Measurements from ENCODE around the gene KIN. TPM values are rescaled to one million over a fixed set of nuclear protein-coding genes. Genes with fewer than 3 reads are reported as not detected.
A peak's percentile ranks its signal among the peaks of the same experiment; 100 is the strongest.
"Not testable (repeated sequence)": the region's sequence is repeated elsewhere in the genome, so short reads cannot be mapped to it uniquely, and the experiment has no call there.

KIN gene
- total and polyA plus RNA-seq, 12 donors = 5.4 to 13.3 (median 7.2) TPM

DNA sequence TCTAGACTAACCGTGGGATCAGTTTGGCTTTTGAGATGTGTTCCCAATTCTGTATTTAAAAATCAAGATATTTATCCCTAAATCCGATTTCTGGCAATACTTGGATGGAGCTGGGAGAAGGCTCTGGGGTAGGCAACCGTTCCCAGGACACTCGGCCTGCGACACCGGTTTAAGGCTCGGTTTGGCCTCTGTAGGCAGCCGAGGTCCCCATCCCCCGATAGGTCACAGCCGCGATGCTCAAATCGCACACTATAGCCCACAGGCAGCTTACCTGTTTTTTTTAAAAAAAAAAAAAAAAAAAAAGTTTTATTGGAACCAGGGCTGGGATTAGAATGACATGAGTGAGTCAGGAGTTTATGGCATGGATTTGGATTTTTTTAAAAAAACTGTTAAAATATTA, 29.8 kb upstream of the KIN start:
- Histone ChIP-seq H3K27me3 (peaks cover 0 to 7% (median 0%) of the 10 kb centered on the region in 7 donors), H3K4me1 (peaks cover 0 to 29% (median 22%) of the 10 kb centered on the region in 9 donors), H3K9me3 (no peaks in the 10 kb centered on the region), H3K36me3 (peaks cover 0 to 20% (median 0%) of the 10 kb centered on the region in 9 donors), H3K27ac (peak overlapping the region in 3 of 10 donors; percentile 63 to 83 (median 63)), H3K4me3 (peak overlapping the region; percentile 67 to 100 (median 96))
- WGBS, 2 donors = 9 to 18% methylated on average over 12 of the region's 12 CpGs
- TF ChIP-seq, protein P1, sequence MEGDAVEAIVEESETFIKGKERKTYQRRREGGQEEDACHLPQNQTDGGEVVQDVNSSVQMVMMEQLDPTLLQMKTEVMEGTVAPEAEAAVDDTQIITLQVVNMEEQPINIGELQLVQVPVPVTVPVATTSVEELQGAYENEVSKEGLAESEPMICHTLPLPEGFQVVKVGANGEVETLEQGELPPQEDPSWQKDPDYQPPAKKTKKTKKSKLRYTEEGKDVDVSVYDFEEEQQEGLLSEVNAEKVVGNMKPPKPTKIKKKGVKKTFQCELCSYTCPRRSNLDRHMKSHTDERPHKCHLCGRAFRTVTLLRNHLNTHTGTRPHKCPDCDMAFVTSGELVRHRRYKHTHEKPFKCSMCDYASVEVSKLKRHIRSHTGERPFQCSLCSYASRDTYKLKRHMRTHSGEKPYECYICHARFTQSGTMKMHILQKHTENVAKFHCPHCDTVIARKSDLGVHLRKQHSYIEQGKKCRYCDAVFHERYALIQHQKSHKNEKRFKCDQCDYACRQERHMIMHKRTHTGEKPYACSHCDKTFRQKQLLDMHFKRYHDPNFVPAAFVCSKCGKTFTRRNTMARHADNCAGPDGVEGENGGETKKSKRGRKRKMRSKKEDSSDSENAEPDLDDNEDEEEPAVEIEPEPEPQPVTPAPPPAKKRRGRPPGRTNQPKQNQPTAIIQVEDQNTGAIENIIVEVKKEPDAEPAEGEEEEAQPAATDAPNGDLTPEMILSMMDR (IDR thresholded peaks at IDR 0.05) = no peak
- intact Hi-C loops (cut with DNase I) = no loop called here
- DNase-seq (no peak), ATAC-seq (no peak)

DNA sequence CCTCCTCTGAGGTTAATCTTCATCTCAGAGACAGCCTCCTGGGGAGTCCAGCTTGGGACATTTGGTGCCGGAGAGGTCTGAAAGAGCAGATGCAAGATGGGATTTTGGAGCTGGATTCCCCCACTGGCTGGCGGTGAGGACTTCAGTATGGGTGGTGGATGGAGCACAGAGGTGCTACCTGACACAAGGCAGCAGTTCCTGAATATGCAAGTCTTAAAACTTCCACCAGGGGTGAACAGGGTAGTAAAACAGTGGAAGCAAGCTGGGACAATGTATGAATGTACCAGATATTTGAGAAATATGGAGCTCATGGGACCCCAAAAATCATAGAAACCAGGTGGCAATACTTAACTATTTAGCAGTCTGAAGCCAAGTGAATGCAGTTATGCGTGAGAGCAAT, 25.7 kb upstream of the KIN start:
- intact Hi-C loops (cut with DNase I) = no loop called here
- Histone ChIP-seq H3K36me3 (peaks cover 0 to 16% (median 2%) of the 10 kb centered on the region in 9 donors), H3K4me3 (no peak overlapping the region), H3K27ac (no peak overlapping the region), H3K27me3 (peaks cover 0 to 7% (median 0%) of the 10 kb centered on the region in 7 donors), H3K9me3 (no peaks in the 10 kb centered on the region), H3K4me1 (peaks cover 0 to 9% (median 5%) of the 10 kb centered on the region in 9 donors)
- WGBS, 2 donors = 65 to 78% methylated on average over 3 of the region's 3 CpGs
- no peak for DNase-seq
- TF ChIP-seq, protein P1 (IDR thresholded peaks at IDR 0.05) = no peak
- ATAC-seq = no peak

DNA sequence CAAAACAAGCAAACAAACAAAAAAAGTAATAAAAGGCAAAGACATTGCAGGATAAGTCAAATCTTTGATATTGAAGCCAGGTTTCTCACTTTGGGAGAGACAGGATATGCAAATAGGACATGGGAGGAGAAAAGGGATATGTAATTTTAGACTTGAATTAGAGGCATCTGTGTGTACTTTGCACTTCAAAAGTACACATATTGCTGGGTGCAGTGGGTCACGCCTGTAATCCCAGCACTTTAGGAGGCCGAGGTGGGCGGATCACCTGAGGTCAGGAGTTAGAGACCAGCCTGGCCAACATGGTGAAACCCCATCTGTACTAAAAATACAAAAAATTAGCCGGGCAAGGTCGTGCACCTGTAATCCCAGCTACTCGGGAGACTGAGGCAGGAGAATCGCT, 23.9 kb upstream of the KIN start:
- H3K27ac ChIP-seq; DNase-seq; H3K27me3 ChIP-seq; H3K4me1 ChIP-seq; H3K9me3 ChIP-seq; ATAC-seq; intact Hi-C loops (cut with DNase I); H3K4me3 ChIP-seq: not testable (repeated sequence)
- H3K36me3 ChIP-seq = peaks cover 0 to 33% (median 17%) of the 10 kb centered on the region in 9 donors
- WGBS, 2 donors = 82 to 83% methylated on average over 7 of the region's 7 CpGs

- Histone ChIP-seq H3K27me3 (no peaks in the 10 kb centered on the region), H3K4me3 (no peak overlapping the region), H3K4me1 (no peaks in the 10 kb centered on the region), H3K27ac (no peak overlapping the region), H3K9me3 (no peaks in the 10 kb centered on the region), H3K36me3 (peaks cover 0 to 41% (median 25%) of the 10 kb centered on the region in 9 donors)
- intact Hi-C loops (cut with DNase I) = no loop called here
- 86 to 87% methylated on average over 5 of the region's 5 CpGs for WGBS, 2 donors
- ATAC-seq (no peak), DNase-seq (no peak)
- TF ChIP-seq, protein P1 (IDR thresholded peaks at IDR 0.05) = no peak
Observed at GRCh38 chr10:7811000-7811399, 23.2 kb upstream of the KIN start.

- Histone ChIP-seq H3K36me3 (peaks cover 0 to 46% (median 30%) of the 10 kb centered on the region in 9 donors), H3K27ac (no peak overlapping the region), H3K9me3 (no peaks in the 10 kb centered on the region), H3K4me1 (no peaks in the 10 kb centered on the region), H3K4me3 (no peak overlapping the region), H3K27me3 (no peaks in the 10 kb centered on the region)
- 71 to 76% methylated on average over 7 of the region's 7 CpGs for WGBS, 2 donors
- ATAC-seq (peak in 3 of 8 donors; percentile 10 to 14 (median 11)), DNase-seq (no peak)
- TF ChIP-seq, protein P1 (IDR thresholded peaks at IDR 0.05) = no peak
- intact Hi-C loops (cut with DNase I) = no loop called here
Observed at GRCh38 chr10:7810443-7810842, 22.6 kb upstream of the KIN start.

All from heart right ventricle (tissue), 16 donors.